MM.1S (cell line): ENCODE data around the gene JAG2.

ENCODE experiments used
- DNase-seq: peaks from one replicate; pipeline ENCODE4 v3.0.0-alpha.2; 2015
- H2AFZ ChIP-seq: fragments of 300-600 bp; sonication (generic); 2 replicates; pipeline ENCODE4 v1.6.0; 2016; ENCODE audit warnings: antibody characterized with exemption, low read length
- H3F3A ChIP-seq: fragments of 300-600 bp; sonication (generic); 2 replicates; pipeline ENCODE4 v1.6.1; 2016; ENCODE audit warnings: mild to moderate bottlenecking, antibody characterized with exemption, low read length, moderate library complexity, mixed read lengths; ENCODE audit not compliant: insufficient read depth
- H3K27ac ChIP-seq: fragments of 300-600 bp; sonication (generic); 2 replicates; pipeline ENCODE4 v1.5.1; 2016; ENCODE audit warnings: mild to moderate bottlenecking, low read length
- H3K27me3 ChIP-seq: fragments of 300-600 bp; sonication (generic); replicated peaks from 2 replicates; pipeline ENCODE4 v1.6.0; 2016; ENCODE audit warnings: low read length; ENCODE audit not compliant: insufficient read depth
- H3K36me3 ChIP-seq: fragments of 300-600 bp; sonication (generic); replicated peaks from 2 replicates; pipeline ENCODE4 v1.6.1; 2016; ENCODE audit warnings: mild to moderate bottlenecking, low read length, mixed read lengths; ENCODE audit not compliant: insufficient read depth
- H3K4me1 ChIP-seq: fragments of 300-600 bp; sonication (generic); 2 replicates; pipeline ENCODE4 v1.6.1; 2016; ENCODE audit warnings: low read length, mixed read lengths
- H3K4me2 ChIP-seq: fragments of 300-600 bp; sonication (generic); 2 replicates; pipeline ENCODE4 v1.6.0; 2016; ENCODE audit warnings: low read depth, low read length
- H3K4me3 ChIP-seq: fragments of 300-600 bp; sonication (generic); 2 replicates; pipeline ENCODE4 v1.5.1; 2016; ENCODE audit warnings: low read length, mixed read lengths
- H3K79me2 ChIP-seq: fragments of 300-600 bp; sonication (generic); 2 replicates; pipeline ENCODE4 v1.6.1; 2016; ENCODE audit warnings: mixed run types, low read length, mixed read lengths
- H3K9ac ChIP-seq: fragments of 300-600 bp; sonication (generic); 2 replicates; pipeline ENCODE4 v1.6.1; 2016; ENCODE audit warnings: low read length, mixed read lengths
- H3K9me2 ChIP-seq: fragments of 300-600 bp; sonication (generic); replicated peaks from 2 replicates; pipeline ENCODE4 v1.6.1; 2016; ENCODE audit warnings: mild to moderate bottlenecking, low read length, mixed read lengths; ENCODE audit not compliant: insufficient read depth
- H3K9me3 ChIP-seq: fragments of 300-600 bp; sonication (generic); replicated peaks from 2 replicates; pipeline ENCODE4 v1.6.1; 2016; ENCODE audit warnings: mild to moderate bottlenecking, low read length, mixed read lengths; ENCODE audit not compliant: insufficient read depth
- H4K20me1 ChIP-seq: fragments of 300-600 bp; sonication (generic); 2 replicates; pipeline ENCODE4 v1.6.1; 2016; ENCODE audit warnings: mild to moderate bottlenecking, low read length, moderate library complexity, mixed read lengths; ENCODE audit not compliant: insufficient read depth
- CTCF ChIP-seq: fragments of 300-600 bp; sonication (generic); IDR thresholded peaks from 2 replicates; pipeline ENCODE4 v1.5.1; 2016; ENCODE audit warnings: antibody characterized with exemption, low read length, mixed read lengths
- EZH2 ChIP-seq: fragments of 300-600 bp; sonication (generic); optimal IDR thresholded peaks from 2 replicates; pipeline ENCODE3; 2017; ENCODE audit warnings: low read depth, mild to moderate bottlenecking, antibody characterized with exemption, low read length, mixed read lengths
- EZH2phosphoT487 ChIP-seq: fragments of 300-600 bp; sonication (generic); IDR thresholded peaks from 2 replicates; pipeline ENCODE4 v1.6.1; 2018; ENCODE audit warnings: antibody characterized with exemption, low read length

Gene JAG2

GRCh38 chr14:105171004-105171673 lies 2.6 kb upstream of the JAG2 start:
- Histone ChIP-seq H3F3A (no peaks in the 10 kb centered on the region), H3K9me2 (no peaks in the 10 kb centered on the region), H3K36me3 (no peaks in the 10 kb centered on the region), H3K27me3 (peaks cover 12% of the 10 kb centered on the region; the same call in 1 of the 2 replicates), H3K4me2 (no peak overlapping the region), H3K9ac (no peak overlapping the region), H2AFZ (no peak overlapping the region), H3K4me1 (no peaks in the 10 kb centered on the region), H4K20me1 (no peaks in the 10 kb centered on the region), H3K27ac (no peak overlapping the region), H3K4me3 (no peak overlapping the region), H3K79me2 (no peaks in the 10 kb centered on the region), H3K9me3 (no peaks in the 10 kb centered on the region)
- no peak for TF ChIP-seq EZH2phosphoT487
- TF ChIP-seq EZH2: no peak
- no peak for TF ChIP-seq CTCF
- DNase-seq: no peak

GRCh38 chr14:105169776-105170655 lies 1.4 kb upstream of the JAG2 start:
- Histone ChIP-seq H2AFZ (no peak overlapping the region), H3K36me3 (no peaks in the 10 kb centered on the region), H3K9me2 (no peaks in the 10 kb centered on the region), H3F3A (no peaks in the 10 kb centered on the region), H3K79me2 (no peaks in the 10 kb centered on the region), H3K27me3 (peaks cover 12% of the 10 kb centered on the region; the same call in 1 of the 2 replicates), H3K4me3 (no peak overlapping the region), H3K9me3 (no peaks in the 10 kb centered on the region), H3K27ac (no peak overlapping the region), H3K4me2 (no peak overlapping the region), H3K9ac (no peak overlapping the region), H4K20me1 (no peaks in the 10 kb centered on the region), H3K4me1 (no peaks in the 10 kb centered on the region)
- no peak for TF ChIP-seq CTCF
- no peak for TF ChIP-seq EZH2
- no peak for TF ChIP-seq EZH2phosphoT487
- DNase-seq: no peak

GRCh38 chr14:105168979-105169507 lies 467 bp upstream of the JAG2 start:
- Histone ChIP-seq H3K79me2 (no peaks in the 10 kb centered on the region), H3K9me2 (no peaks in the 10 kb centered on the region), H4K20me1 (no peaks in the 10 kb centered on the region), H3K9me3 (no peaks in the 10 kb centered on the region), H3K4me1 (no peaks in the 10 kb centered on the region), H3F3A (no peaks in the 10 kb centered on the region), H3K27ac (no peak overlapping the region), H2AFZ (no peak overlapping the region), H3K4me3 (no peak overlapping the region), H3K27me3 (peaks cover 12% of the 10 kb centered on the region; the same call in 1 of the 2 replicates), H3K9ac (no peak overlapping the region), H3K36me3 (no peaks in the 10 kb centered on the region), H3K4me2 (no peak overlapping the region; the same call in 1 of the 2 replicates)
- TF ChIP-seq EZH2phosphoT487 (no peak), EZH2 (no peak), CTCF (peak; percentile 22)
- no peak for DNase-seq
